ENCODE measurements around the gene SAP130.
"Not testable (repeated sequence)": the region's sequence is repeated elsewhere in the genome, so short reads cannot be mapped to it uniquely, and the experiment has no call there.

Gene SAP130

GRCh38 chr2:127950264-127950663, 77.6 kb downstream of the SAP130 start:
- no peak for DNase-seq

DNA sequence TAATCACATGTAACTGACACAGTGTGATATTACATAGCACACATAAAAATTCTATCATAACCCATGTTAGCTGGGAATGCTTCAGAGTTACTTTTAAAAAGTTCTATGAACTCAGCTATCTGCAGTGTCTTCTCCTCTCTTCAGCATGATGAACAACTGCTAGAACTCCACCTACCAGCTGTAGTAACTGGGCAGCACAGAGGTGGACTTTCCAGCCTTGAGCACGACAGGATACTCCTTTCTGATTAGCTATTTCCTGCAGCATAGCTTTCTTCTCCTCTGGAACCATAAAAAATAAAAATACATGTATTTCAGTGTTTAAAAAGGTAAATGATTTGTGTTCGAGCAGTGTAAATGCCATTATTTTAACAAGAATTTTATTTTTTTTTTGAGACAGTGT, 82.6 kb downstream of the SAP130 start:
- no peak for DNase-seq

GRCh38 chr2:127943186-127943585, 84.7 kb downstream of the SAP130 start:
- no peak for DNase-seq

DNA sequence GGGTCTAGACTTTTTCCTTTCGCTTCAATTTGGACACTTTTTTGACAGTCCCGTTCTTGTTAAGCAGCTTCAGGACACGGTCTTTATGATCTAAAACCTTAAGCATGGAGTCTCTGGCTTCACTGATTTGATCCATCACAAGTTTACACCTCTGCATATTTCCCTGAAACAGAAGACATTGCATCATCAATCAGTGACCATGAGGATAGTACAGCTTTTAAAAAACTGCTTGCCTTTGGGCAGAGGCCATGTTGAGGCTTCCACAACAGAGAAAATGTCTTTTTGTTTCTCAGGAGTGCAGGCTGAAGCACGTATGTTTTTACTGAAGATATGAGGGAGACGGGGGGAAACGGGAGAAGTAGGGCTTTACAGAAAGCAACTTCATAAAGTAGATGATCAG, 85.9 kb downstream of the SAP130 start:
- DNase-seq = no peak

- DNase-seq = no peak
Measured at GRCh38 chr2:127941461-127941860, 86.4 kb downstream of the SAP130 start.

- no peak for DNase-seq
Measured at GRCh38 chr2:127940641-127941040, 87.2 kb downstream of the SAP130 start.

DNA sequence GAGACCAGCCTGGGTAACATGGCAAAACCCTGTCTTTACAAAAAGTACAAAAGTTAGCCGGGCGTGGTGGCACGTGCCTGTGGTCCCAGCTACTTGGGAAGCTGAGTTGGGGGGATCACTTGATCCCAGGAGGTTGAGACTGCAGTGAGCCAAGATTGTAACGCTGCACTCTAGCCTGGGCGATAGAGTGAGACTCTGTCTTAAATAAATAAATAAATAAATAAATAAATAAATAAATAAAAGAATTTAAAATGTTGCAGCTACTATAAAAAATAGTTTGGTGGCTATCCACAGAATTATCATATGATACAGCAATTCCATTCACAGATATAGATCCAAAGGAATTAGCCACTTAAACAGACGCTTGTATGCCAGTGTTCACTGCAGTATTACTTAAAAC, 92.5 kb downstream of the SAP130 start:
- DNase-seq = no peak

GRCh38 chr2:127932199-127932876, 95.5 kb downstream of the SAP130 start:
- no peak for DNase-seq

DNA sequence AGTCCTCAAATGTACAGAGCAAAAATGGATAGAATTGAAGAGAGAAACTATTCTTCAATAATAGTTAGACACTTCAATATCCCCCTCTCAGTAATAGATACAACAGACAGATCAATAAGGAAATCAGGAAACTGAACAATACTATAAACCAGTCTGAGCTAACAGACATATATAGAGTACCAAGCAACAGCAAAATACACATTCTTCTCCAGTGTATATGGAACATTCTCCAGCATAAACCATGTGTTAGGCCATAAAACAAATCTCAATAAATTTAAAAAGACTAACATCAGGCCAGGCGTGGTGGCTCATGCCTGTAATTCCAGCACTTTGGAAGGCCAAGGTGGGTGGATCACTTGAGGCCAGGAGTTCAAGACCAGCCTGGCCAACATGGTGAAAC, 98.4 kb downstream of the SAP130 start:
- no peak for DNase-seq

GRCh38 chr2:127927384-127927783, 100.5 kb downstream of the SAP130 start:
- DNase-seq = no peak

GRCh38 chr2:127917916-127918315, 109.9 kb downstream of the SAP130 start:
- DNase-seq = no peak

GRCh38 chr2:127913808-127914457, 113.9 kb downstream of the SAP130 start:
- no peak for DNase-seq

GRCh38 chr2:127911737-127912136, 116.1 kb downstream of the SAP130 start:
- no peak for DNase-seq

DNA sequence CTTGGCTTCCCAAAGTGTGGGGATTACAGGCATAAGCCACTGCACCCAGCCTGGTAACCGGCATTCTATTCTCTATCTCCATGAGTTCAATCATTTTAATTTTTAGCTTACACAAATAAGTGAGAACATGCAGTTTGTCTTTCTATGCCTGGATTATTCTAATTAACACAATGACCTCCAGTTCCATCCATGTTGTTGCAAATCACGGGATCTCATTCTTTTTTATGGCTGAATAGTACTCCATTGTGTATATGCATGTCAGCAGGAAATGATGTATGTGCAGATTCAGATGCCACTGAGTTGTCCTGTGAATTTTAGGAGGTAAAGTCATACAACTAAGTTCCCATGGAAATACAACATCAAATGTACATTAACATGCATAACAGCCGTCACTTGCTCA, 117.4 kb downstream of the SAP130 start:
- DNase-seq = no peak

DNA sequence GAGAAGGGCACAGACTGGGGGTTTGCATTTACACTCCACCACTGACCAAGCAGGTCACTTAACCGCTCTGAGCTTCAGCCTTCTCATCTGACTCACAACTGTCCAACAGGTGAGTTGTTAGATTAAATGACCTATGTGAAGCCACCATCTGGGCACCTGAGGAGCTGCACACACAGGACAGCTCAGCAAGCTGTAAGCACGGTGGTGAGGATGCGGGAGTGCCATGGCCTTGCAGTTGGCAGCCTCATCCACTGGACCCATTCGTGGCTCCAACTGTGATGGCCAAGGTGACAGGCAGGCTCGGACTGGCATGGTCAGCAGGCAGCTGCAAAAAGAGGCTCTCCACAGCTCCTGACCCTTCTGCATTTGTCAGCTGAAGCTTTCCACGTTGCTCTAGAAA, 118.8 kb downstream of the SAP130 start:
- no peak for DNase-seq

GRCh38 chr2:127907733-127908400, 120.0 kb downstream of the SAP130 start:
- DNase-seq = not testable (repeated sequence)

GRCh38 chr2:127906206-127906926, 121.5 kb downstream of the SAP130 start:
- DNase-seq = no peak

GRCh38 chr2:127901339-127902056, 126.4 kb downstream of the SAP130 start:
- DNase-seq = no peak

DNA sequence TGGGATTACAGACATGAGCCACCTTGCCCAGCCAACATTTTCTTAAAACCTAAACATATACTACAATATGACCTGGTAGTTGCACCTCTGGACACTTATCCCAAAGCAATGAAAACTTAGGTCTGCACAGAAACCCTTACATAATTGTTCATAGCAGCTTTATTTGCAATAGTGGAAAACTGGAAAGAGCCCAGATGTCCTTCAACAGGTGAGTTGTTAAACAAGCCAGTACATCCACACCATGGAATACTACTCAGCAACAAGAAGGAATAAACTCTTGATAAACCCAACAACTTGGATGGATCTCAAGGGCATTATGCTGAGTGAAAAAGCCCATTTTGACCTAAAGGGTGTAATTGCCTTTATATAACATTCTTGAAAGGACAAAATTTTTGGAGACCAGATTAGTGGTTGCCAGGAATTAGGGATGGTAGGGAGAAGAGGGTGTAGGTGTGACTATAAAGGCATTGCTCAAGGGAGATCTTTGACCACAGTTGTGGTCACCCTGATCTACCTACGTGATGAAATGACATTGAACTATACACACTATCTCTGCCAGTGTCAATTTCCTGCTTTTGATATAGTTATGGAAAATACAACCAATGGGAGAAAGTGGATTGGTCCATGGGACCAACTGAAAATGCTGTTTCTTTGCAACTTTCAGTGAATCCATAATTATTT, 130.2 kb downstream of the SAP130 start:
- DNase-seq = no peak

DNA sequence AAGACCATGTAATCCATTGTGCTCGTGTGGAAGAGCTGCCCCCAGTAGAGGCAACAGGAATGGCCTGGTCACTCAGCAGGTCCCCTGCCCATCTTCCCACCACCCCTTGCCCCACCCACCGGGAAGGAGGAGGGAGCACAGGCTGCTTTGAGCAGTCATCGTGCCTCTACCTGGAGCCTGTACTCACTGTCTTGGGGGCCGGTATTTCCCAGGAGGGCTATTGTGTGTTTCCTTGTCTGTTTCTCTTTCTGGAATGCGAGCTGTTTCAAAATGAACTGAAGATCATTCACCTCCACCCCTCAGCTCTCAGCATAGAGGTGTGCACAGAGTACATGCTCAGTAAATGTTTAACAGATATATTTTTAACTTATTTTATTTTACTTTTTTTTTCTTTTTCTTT, 134.4 kb downstream of the SAP130 start:
- DNase-seq = no peak

DNA sequence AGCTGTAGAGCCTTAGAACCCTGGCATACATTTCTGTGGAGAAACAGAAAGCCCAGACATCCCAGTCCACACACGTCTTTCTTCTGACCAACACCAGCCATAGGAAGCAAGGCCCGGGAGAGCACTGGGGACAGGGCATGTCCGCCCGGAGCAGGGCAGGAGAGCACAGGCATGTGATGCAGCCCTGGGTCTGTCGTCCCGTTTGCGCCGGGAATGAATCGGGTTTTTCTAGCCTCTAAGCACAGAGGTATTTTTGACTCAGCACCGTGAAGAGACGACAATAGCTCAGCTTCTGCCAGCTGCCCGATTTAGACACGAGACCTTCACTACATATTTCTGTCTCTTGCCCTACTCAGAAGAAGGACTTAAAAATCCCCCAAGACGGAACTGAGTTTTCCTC, 134.8 kb downstream of the SAP130 start:
- DNase-seq = no peak

GRCh38 chr2:127891811-127892210, 136.0 kb downstream of the SAP130 start:
- no peak for DNase-seq
